ENCODE results near the gene CRBN.

- no peak for TF ChIP-seq POLR2AphosphoS5 (IDR thresholded peaks at IDR 0.05)
- no peak for TF ChIP-seq CTCF (IDR thresholded peaks at IDR 0.05; ENCODE audit: poor library complexity, severe bottlenecking)
Measured at GRCh38 chr3:3137526-3137925, 42.0 kb downstream of the CRBN start.

Data from neural cell (in vitro differentiated cells).